ENCODE results near the gene SPIRE2.

Gene SPIRE2

GRCh38 chr16:89918453-89919347 lies 90.4 kb downstream of the SPIRE2 start, which contains the start of gene MC1R:
Gene MC1R, plus strand, starts transcription at chr16:89918862. Its CDS starts 397 bp downstream, at chr16:89919259.
- peak within 1 kb of the TSS; percentile 67 for H3K4me3 ChIP-seq (ENCODE audit: low read depth, low read length)
- peaks cover 36% of the 10 kb centered on the region for H3K4me1 ChIP-seq (ENCODE audit: control insufficient read depth, insufficient read depth, low read length, unreplicated experiment)
- no peaks in the 10 kb centered on the region for H3K27me3 ChIP-seq (ENCODE audit: insufficient read depth, low read length)
- peaks cover 9% of the 10 kb centered on the region for H3K79me2 ChIP-seq (ENCODE audit: control insufficient read depth, insufficient read depth, low read length, unreplicated experiment)
- peak within 1 kb of the TSS; percentile 6 for H2AFZ ChIP-seq (ENCODE audit: low read length, unreplicated experiment)
- no peaks in the 10 kb centered on the region; the same call in 1 of the 2 replicates for H3K36me3 ChIP-seq (ENCODE audit: insufficient read depth, low read length)
- peak within 1 kb of the TSS; percentile 66 for H3K27ac ChIP-seq (ENCODE audit: low read depth, low read length)

GRCh38 chr16:89919535-89920406 lies 91.5 kb downstream of the SPIRE2 start:
- no peak overlapping the region for H2AFZ ChIP-seq (ENCODE audit: low read length, unreplicated experiment)
- H3K27me3 ChIP-seq (ENCODE audit: insufficient read depth, low read length): no peaks in the 10 kb centered on the region
- H3K36me3 ChIP-seq (ENCODE audit: insufficient read depth, low read length): no peaks in the 10 kb centered on the region
- peak overlapping the region; percentile 92 for H3K27ac ChIP-seq (ENCODE audit: low read depth, low read length)
- no peak overlapping the region for H3K4me3 ChIP-seq (ENCODE audit: low read depth, low read length)
- peaks cover 43% of the 10 kb centered on the region for H3K4me1 ChIP-seq (ENCODE audit: control insufficient read depth, insufficient read depth, low read length, unreplicated experiment)
- H3K79me2 ChIP-seq (ENCODE audit: control insufficient read depth, insufficient read depth, low read length, unreplicated experiment): peaks cover 20% of the 10 kb centered on the region

GRCh38 chr16:89920723-89921122 lies 92.4 kb downstream of the SPIRE2 start:
- H3K4me1 ChIP-seq (ENCODE audit: control insufficient read depth, insufficient read depth, low read length, unreplicated experiment): peaks cover 50% of the 10 kb centered on the region
- peak overlapping the region; percentile 92 for H3K27ac ChIP-seq (ENCODE audit: low read depth, low read length)
- H2AFZ ChIP-seq (ENCODE audit: low read length, unreplicated experiment): no peak overlapping the region
- H3K36me3 ChIP-seq (ENCODE audit: insufficient read depth, low read length): no peaks in the 10 kb centered on the region
- H3K27me3 ChIP-seq (ENCODE audit: insufficient read depth, low read length): no peaks in the 10 kb centered on the region
- peaks cover 24% of the 10 kb centered on the region for H3K79me2 ChIP-seq (ENCODE audit: control insufficient read depth, insufficient read depth, low read length, unreplicated experiment)
- H3K4me3 ChIP-seq (ENCODE audit: low read depth, low read length): peak overlapping the region; percentile 94; the same call in 1 of the 2 replicates

Data from ACC112 (cell line).